Ishikawa (cell line): ENCODE results near the gene PLPP6.

ENCODE experiments used
- CEBPB ChIP-seq: IDR thresholded peaks from 2 replicates; pipeline ENCODE4 v1.6.1; 2012
- CREB1 ChIP-seq: IDR thresholded peaks from 2 replicates; pipeline ENCODE4 v1.6.1; 2012; ENCODE audit warnings: low read depth
- EGR1 ChIP-seq: IDR thresholded peaks from 2 replicates; pipeline ENCODE4 v1.6.1; 2012
- EP300 ChIP-seq: IDR thresholded peaks from 2 replicates; pipeline ENCODE4 v1.6.1; 2012; ENCODE audit warnings: borderline replicate concordance
- FOXM1 ChIP-seq: IDR thresholded peaks from 2 replicates; pipeline ENCODE4 v1.6.1; 2012; ENCODE audit warnings: low read depth, borderline replicate concordance
- NFIC ChIP-seq: IDR thresholded peaks from 2 replicates; pipeline ENCODE4 v1.6.1; 2012
- RAD21 ChIP-seq: IDR thresholded peaks from 2 replicates; pipeline ENCODE4 v1.6.1; 2012; ENCODE audit warnings: low read depth
- TAF1 ChIP-seq: IDR thresholded peaks from 2 replicates; pipeline ENCODE4 v1.6.1; 2012; ENCODE audit warnings: low read depth, mild to moderate bottlenecking
- TCF12 ChIP-seq: IDR thresholded peaks from 2 replicates; pipeline ENCODE4 v1.6.1; 2012; ENCODE audit warnings: low read depth
- TEAD4 ChIP-seq: IDR thresholded peaks from 2 replicates; pipeline ENCODE4 v1.6.1; 2012
- YY1 ChIP-seq: IDR thresholded peaks from 2 replicates; pipeline ENCODE4 v1.6.1; 2012; ENCODE audit warnings: low read depth
- ZBTB7A ChIP-seq: IDR thresholded peaks from 2 replicates; pipeline ENCODE4 v1.6.1; 2012; ENCODE audit warnings: low read depth
- TF ChIP-seq, protein P1 (sequence below): IDR thresholded peaks from 2 replicates; pipeline ENCODE4 v1.6.1; 2012
- TF ChIP-seq, protein P2 (sequence below): IDR thresholded peaks from 2 replicates; pipeline ENCODE4 v1.6.1; 2012; ENCODE audit warnings: low read depth, mild to moderate bottlenecking
- TF ChIP-seq, protein P3 (sequence below): IDR thresholded peaks from 2 replicates; pipeline ENCODE4 v1.6.1; 2012

PLPP6 gene

DNA sequence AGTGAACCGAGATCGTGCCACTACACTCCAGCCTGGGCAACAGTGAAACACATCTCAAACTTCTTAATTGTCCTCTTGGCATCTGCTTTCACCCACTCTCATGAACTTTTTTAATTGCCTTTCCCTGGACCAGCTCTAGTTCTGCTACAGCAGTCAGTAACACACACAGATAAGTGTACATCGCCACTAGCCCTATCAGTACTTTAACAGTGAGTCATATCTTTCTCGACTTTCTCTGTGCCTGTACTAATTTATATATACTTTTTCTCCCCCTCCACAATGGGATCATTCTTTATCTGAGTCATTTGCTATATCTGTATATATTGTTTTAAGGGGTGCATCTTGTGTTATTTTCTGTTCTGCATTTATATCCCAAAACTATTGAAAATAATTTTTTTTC, 24.0 kb downstream of the PLPP6 start:
- TF ChIP-seq CREB1 (no peak), FOXM1 (no peak), EP300 (no peak), YY1 (no peak), ZBTB7A (no peak), EGR1 (no peak), NFIC (no peak)
- TF ChIP-seq, protein P1, sequence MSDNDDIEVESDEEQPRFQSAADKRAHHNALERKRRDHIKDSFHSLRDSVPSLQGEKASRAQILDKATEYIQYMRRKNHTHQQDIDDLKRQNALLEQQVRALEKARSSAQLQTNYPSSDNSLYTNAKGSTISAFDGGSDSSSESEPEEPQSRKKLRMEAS, result no peak
- TF ChIP-seq, protein P2, sequence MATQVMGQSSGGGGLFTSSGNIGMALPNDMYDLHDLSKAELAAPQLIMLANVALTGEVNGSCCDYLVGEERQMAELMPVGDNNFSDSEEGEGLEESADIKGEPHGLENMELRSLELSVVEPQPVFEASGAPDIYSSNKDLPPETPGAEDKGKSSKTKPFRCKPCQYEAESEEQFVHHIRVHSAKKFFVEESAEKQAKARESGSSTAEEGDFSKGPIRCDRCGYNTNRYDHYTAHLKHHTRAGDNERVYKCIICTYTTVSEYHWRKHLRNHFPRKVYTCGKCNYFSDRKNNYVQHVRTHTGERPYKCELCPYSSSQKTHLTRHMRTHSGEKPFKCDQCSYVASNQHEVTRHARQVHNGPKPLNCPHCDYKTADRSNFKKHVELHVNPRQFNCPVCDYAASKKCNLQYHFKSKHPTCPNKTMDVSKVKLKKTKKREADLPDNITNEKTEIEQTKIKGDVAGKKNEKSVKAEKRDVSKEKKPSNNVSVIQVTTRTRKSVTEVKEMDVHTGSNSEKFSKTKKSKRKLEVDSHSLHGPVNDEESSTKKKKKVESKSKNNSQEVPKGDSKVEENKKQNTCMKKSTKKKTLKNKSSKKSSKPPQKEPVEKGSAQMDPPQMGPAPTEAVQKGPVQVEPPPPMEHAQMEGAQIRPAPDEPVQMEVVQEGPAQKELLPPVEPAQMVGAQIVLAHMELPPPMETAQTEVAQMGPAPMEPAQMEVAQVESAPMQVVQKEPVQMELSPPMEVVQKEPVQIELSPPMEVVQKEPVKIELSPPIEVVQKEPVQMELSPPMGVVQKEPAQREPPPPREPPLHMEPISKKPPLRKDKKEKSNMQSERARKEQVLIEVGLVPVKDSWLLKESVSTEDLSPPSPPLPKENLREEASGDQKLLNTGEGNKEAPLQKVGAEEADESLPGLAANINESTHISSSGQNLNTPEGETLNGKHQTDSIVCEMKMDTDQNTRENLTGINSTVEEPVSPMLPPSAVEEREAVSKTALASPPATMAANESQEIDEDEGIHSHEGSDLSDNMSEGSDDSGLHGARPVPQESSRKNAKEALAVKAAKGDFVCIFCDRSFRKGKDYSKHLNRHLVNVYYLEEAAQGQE, result no peak
- TF ChIP-seq, protein P3, sequence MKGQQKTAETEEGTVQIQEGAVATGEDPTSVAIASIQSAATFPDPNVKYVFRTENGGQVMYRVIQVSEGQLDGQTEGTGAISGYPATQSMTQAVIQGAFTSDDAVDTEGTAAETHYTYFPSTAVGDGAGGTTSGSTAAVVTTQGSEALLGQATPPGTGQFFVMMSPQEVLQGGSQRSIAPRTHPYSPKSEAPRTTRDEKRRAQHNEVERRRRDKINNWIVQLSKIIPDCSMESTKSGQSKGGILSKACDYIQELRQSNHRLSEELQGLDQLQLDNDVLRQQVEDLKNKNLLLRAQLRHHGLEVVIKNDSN, result no peak

DNA sequence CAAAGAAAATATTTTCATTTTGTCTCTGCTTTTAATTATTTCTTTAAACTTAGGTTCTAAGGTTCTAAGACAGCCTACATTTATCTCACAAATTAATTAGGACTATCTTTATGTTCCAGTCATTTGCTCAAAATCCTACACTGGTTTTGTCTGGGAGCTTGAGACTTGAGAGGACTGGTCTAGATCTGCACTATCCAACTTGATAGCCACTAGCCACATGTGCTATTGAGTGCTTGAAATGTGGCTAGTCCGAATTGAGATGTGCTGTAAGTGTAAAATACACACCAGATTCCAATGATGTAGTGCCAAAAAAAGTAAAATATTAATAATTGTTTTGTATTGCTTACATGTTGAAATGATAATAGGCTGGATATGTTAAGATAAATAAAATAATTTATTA, 24.5 kb downstream of the PLPP6 start:
- no peak for TF ChIP-seq EGR1
- TF ChIP-seq, protein P2, result no peak
- TF ChIP-seq YY1, result no peak
- TF ChIP-seq EP300, result no peak
- TF ChIP-seq RAD21, result no peak
- TF ChIP-seq TAF1, result no peak
- TF ChIP-seq, protein P3, result no peak
- no peak for TF ChIP-seq FOXM1
- TF ChIP-seq TCF12, result no peak
- no peak for TF ChIP-seq CEBPB
- TF ChIP-seq, protein P1, result no peak

DNA sequence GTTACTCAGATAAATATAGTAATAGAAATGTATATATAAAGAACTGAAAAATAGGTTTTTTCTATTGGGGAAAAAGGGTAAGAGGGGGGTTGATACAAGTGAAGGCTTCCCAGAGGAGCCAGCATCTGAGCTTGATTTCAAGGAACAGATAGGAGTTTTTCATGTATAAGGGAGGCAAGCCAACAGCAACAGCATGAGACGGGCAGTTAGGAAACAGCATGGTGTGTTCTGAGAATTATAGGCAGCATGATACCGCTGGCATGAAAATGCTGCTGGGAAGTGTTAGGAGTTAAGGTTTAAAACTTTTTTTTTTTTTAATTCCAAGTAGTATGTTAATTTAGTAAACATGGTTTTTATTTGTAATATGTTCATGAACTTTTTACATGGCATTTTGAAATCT, 26.9 kb downstream of the PLPP6 start:
- TF ChIP-seq, protein P3, result no peak

DNA sequence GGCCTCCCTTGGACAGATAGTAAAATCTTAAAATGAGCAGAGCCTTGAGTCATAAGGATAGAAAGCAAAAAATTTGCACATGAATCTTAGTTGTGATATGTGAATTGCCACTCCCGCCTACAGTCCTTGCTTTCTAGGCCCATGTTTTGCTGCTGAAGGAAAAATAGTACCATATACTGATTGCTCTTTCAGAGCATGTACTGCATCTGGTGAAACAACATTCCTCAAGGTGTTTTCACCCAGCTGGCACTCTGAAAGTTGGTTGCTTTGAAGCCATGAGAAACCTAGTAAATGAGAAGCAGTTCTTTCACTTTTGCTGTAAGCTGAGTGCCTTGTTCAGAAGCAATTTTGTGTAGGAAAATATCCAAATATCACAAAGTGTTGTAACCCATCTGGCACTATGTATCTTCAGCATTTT, 27.6 kb downstream of the PLPP6 start:
- TF ChIP-seq EGR1 (no peak), NFIC (no peak)

DNA sequence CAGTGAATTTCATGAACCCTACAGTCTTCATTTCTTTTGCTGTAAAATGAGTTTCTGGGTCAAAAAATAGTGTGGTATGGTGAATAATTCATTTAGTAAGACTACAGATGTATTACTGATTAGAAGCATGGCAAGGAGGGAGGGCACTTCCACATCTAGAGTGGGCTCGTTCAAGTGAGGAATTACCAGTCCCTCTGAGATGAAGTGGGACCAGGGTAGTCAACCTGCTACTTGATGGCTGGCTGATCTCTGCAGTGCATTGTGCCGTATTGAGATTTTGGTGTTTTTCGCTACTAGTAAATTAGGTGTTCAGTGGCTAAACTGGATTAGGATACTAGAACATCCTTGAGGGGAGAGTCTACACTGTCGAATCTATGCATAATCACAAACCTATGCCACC, 28.1 kb downstream of the PLPP6 start:
- TF ChIP-seq RAD21 (no peak), YY1 (no peak), EP300 (no peak), TAF1 (no peak), EGR1 (no peak), NFIC (no peak), CREB1 (no peak), TEAD4 (no peak)
- TF ChIP-seq, protein P1, result no peak

DNA sequence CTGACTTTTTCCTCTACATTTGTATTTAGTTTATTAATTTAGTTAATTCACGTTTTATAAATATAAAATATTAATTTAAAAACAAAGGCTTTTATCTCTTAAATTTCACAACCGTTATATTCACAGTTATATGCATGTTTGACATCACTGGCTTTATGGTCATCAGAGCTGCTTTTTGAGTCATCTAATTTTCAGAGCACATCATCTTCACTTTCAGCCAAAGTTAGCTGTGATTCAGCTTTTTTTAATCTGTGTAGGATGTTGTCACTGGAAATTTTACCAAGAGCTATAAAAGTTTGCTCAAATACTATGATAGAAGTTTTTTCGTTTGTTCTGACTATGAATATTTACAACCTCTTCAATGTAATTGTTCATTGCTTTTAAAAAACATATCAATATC, 29.7 kb downstream of the PLPP6 start:
- TF ChIP-seq EP300 (no peak), ZBTB7A (no peak), CREB1 (no peak), YY1 (no peak), CEBPB (no peak), RAD21 (no peak), TEAD4 (no peak), EGR1 (no peak), TAF1 (no peak), NFIC (no peak), FOXM1 (no peak), TCF12 (no peak)
- TF ChIP-seq, protein P1, result no peak
